Body of pancreas (tissue), 4 donors: ENCODE measurements around the gene BICD1.

ENCODE experiments used
- CTCF ChIP-seq, 7 experiments: fragments of 450-650 bp in 4 of 7; fragments of 200-600 bp in 3 of 7; sonication (generic) in 3 of 7; IDR thresholded peaks; one replicate each; pipeline ENCODE4 v1.5.1; 2016 to 2019; ENCODE audit warnings: antibody characterized with exemption in 7 of 7
- POLR2A ChIP-seq, 3 donors: fragments of 450-650 bp; IDR thresholded peaks; one replicate each; pipeline ENCODE4 v1.6.1; 2016; ENCODE audit warnings: antibody characterized with exemption in 3 of 3, mild to moderate bottlenecking in 2 of 3

- TF ChIP-seq CTCF (IDR thresholded peaks at IDR 0.05) (no peak), POLR2A (IDR thresholded peaks at IDR 0.05) (no peak)
These were observed 42.9 kb upstream of the BICD1 start for GRCh38 chr12:32063796-32064195.
